ENCODE data around the gene UAP1L1.
A peak's percentile ranks its signal among the peaks of the same experiment; 100 is the strongest.

The UAP1L1 gene

DNA sequence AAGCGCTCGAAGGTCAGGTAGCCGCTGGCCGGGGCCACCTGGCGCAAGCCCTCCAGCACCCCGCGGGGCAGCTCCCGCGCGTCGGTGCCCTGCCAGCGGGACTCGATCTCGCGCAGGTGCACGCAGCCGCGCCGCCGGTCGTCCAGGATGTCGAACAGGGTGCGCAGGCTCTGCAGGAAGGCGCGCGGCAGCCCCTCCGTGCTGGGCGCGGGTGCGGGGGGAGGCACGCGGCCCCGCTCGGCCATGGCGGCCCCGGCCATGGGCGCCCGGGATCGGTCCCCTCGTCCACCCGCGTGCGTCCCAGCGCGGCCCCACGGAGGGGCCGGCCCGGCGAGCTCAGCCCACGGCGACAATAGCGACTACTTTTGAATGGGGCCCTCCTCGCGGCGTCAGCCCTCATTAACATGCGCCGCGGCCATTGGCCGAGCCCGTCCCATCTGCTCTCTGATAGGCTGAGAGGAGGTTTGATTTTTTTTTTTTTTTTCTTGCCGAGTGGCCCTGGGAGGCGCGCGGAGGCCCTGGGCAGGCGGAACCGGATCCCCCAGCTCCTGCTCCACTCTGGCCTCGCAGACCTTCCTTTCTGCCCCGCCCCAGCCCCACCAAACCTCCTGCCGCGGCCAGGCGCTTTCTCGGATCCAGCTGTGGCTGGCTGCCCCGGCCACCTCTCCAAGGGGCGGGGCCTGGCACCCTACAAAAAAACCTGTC is 7.0 kb upstream of the UAP1L1 start, which contains the start of gene SAPCD2 (continued):
- TF ChIP-seq, protein P1, sequence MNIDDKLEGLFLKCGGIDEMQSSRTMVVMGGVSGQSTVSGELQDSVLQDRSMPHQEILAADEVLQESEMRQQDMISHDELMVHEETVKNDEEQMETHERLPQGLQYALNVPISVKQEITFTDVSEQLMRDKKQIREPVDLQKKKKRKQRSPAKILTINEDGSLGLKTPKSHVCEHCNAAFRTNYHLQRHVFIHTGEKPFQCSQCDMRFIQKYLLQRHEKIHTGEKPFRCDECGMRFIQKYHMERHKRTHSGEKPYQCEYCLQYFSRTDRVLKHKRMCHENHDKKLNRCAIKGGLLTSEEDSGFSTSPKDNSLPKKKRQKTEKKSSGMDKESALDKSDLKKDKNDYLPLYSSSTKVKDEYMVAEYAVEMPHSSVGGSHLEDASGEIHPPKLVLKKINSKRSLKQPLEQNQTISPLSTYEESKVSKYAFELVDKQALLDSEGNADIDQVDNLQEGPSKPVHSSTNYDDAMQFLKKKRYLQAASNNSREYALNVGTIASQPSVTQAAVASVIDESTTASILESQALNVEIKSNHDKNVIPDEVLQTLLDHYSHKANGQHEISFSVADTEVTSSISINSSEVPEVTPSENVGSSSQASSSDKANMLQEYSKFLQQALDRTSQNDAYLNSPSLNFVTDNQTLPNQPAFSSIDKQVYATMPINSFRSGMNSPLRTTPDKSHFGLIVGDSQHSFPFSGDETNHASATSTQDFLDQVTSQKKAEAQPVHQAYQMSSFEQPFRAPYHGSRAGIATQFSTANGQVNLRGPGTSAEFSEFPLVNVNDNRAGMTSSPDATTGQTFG (tag by site-specific recombination; IDR thresholded peaks at IDR 0.05; ENCODE audit: borderline replicate concordance): no peak
- no peak for TF ChIP-seq ZNF350 (tag by site-specific recombination; IDR thresholded peaks at IDR 0.05)
- no peak for TF ChIP-seq ZNF140 (tag by site-specific recombination; IDR thresholded peaks at IDR 0.05)
- no peak for TF ChIP-seq ZNF626 (tag by site-specific recombination; IDR thresholded peaks at IDR 0.05)
- TF ChIP-seq YY1 (tag by site-specific recombination; IDR thresholded peaks at IDR 0.05): peak; percentile 47; the same call in 1 of the 2 replicates
- TF ChIP-seq, protein P2, sequence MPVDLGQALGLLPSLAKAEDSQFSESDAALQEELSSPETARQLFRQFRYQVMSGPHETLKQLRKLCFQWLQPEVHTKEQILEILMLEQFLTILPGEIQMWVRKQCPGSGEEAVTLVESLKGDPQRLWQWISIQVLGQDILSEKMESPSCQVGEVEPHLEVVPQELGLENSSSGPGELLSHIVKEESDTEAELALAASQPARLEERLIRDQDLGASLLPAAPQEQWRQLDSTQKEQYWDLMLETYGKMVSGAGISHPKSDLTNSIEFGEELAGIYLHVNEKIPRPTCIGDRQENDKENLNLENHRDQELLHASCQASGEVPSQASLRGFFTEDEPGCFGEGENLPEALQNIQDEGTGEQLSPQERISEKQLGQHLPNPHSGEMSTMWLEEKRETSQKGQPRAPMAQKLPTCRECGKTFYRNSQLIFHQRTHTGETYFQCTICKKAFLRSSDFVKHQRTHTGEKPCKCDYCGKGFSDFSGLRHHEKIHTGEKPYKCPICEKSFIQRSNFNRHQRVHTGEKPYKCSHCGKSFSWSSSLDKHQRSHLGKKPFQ (tag by site-specific recombination; IDR thresholded peaks at IDR 0.05): no peak
- TF ChIP-seq ZNF354C (tag by site-specific recombination; IDR thresholded peaks at IDR 0.05; ENCODE audit: borderline replicate concordance, low read depth): no peak
- TF ChIP-seq ZNF830 (tag by site-specific recombination; IDR thresholded peaks at IDR 0.05; ENCODE audit: low read depth): no peak
- no peak for TF ChIP-seq ZFP3 (tag by site-specific recombination; IDR thresholded peaks at IDR 0.05; ENCODE audit: low read depth)
- TF ChIP-seq TRIM28 (IDR thresholded peaks at IDR 0.05; ENCODE audit: borderline replicate concordance, low read length): no peak
- TF ChIP-seq ZEB2 (tag by site-specific recombination; IDR thresholded peaks at IDR 0.05): peak; percentile 95
- TF ChIP-seq, protein P3, sequence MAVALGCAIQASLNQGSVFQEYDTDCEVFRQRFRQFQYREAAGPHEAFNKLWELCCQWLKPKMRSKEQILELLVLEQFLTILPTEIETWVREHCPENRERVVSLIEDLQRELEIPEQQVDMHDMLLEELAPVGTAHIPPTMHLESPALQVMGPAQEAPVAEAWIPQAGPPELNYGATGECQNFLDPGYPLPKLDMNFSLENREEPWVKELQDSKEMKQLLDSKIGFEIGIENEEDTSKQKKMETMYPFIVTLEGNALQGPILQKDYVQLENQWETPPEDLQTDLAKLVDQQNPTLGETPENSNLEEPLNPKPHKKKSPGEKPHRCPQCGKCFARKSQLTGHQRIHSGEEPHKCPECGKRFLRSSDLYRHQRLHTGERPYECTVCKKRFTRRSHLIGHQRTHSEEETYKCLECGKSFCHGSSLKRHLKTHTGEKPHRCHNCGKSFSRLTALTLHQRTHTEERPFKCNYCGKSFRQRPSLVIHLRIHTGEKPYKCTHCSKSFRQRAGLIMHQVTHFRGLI (tag by site-specific recombination; IDR thresholded peaks at IDR 0.05): peak; percentile 79
- no peak for TF ChIP-seq KLF16 (tag by site-specific recombination; IDR thresholded peaks at IDR 0.05)
- no peak for TF ChIP-seq SALL2 (tag by site-specific recombination; IDR thresholded peaks at IDR 0.05; ENCODE audit: borderline replicate concordance)
- TF ChIP-seq ZNF645 (tag by site-specific recombination; IDR thresholded peaks at IDR 0.05): no peak
- TF ChIP-seq, protein P4, sequence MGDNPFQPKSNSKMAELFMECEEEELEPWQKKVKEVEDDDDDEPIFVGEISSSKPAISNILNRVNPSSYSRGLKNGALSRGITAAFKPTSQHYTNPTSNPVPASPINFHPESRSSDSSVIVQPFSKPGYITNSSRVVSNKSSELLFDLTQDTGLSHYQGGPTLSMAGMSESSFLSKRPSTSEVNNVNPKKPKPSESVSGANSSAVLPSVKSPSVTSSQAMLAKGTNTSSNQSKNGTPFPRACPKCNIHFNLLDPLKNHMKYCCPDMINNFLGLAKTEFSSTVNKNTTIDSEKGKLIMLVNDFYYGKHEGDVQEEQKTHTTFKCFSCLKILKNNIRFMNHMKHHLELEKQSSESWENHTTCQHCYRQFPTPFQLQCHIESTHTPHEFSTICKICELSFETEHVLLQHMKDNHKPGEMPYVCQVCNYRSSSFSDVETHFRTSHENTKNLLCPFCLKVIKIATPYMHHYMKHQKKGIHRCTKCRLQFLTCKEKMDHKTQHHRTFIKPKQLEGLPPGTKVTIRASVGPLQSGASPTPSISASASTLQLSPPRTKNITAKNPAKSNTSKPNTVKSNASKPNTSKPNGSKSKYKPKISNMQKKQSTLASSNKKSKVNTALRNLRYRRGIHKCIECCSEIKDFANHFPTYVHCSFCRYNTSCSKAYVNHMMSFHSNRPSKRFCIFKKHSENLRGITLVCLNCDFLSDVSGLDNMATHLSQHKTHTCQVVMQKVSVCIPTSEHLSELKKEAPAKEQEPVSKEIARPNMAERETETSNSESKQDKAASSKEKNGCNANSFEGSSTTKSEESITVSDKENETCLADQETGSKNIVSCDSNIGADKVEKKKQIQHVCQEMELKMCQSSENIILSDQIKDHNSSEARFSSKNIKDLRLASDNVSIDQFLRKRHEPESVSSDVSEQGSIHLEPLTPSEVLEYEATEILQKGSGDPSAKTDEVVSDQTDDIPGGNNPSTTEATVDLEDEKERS (tag by site-specific recombination; IDR thresholded peaks at IDR 0.05): no peak
- no peak for TF ChIP-seq ZNF302 (tag by site-specific recombination; IDR thresholded peaks at IDR 0.05; ENCODE audit: low read depth)
- TF ChIP-seq, protein P5, sequence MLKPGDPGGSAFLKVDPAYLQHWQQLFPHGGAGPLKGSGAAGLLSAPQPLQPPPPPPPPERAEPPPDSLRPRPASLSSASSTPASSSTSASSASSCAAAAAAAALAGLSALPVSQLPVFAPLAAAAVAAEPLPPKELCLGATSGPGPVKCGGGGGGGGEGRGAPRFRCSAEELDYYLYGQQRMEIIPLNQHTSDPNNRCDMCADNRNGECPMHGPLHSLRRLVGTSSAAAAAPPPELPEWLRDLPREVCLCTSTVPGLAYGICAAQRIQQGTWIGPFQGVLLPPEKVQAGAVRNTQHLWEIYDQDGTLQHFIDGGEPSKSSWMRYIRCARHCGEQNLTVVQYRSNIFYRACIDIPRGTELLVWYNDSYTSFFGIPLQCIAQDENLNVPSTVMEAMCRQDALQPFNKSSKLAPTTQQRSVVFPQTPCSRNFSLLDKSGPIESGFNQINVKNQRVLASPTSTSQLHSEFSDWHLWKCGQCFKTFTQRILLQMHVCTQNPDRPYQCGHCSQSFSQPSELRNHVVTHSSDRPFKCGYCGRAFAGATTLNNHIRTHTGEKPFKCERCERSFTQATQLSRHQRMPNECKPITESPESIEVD (tag by site-specific recombination; IDR thresholded peaks at IDR 0.05): no peak
- TF ChIP-seq ZFHX2 (tag by site-specific recombination; conservative IDR thresholded peaks at IDR 0.05): no peak
- no peak for TF ChIP-seq ZNF266 (tag by site-specific recombination; IDR thresholded peaks at IDR 0.05; ENCODE audit: low read depth)
- TF ChIP-seq ZNF248 (tag by site-specific recombination; IDR thresholded peaks at IDR 0.05): no peak
- no peak for TF ChIP-seq ZNF792 (tag by site-specific recombination; IDR thresholded peaks at IDR 0.05)
- 0 out of 2 replicates have a peak, but pooled peaks have one; percentile 11 for TF ChIP-seq ZNF561 (tag by site-specific recombination; IDR thresholded peaks at IDR 0.05; ENCODE audit: borderline replicate concordance)
- TF ChIP-seq, protein P6, sequence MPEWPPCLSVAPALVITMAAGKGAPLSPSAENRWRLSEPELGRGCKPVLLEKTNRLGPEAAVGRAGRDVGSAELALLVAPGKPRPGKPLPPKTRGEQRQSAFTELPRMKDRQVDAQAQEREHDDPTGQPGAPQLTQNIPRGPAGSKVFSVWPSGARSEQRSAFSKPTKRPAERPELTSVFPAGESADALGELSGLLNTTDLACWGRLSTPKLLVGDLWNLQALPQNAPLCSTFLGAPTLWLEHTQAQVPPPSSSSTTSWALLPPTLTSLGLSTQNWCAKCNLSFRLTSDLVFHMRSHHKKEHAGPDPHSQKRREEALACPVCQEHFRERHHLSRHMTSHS (tag by site-specific recombination; IDR thresholded peaks at IDR 0.05): no peak
- no peak for TF ChIP-seq ZNF157 (tag by site-specific recombination; IDR thresholded peaks at IDR 0.05)
- TF ChIP-seq ZSCAN4 (tag by site-specific recombination; IDR thresholded peaks at IDR 0.05): no peak
